Activated CD4-positive, CD25-positive, alpha-beta regulatory T cell treated with anti-CD3 and anti-CD28 coated beads, Interleukin-2, amount 50 U/mL, for 72 hours (primary cell): Measurements from ENCODE around the gene OLA1.

Experiments used
- DNase-seq: peaks from one replicate; pipeline ENCODE4 v3.0.0; 2021

Gene OLA1

DNA sequence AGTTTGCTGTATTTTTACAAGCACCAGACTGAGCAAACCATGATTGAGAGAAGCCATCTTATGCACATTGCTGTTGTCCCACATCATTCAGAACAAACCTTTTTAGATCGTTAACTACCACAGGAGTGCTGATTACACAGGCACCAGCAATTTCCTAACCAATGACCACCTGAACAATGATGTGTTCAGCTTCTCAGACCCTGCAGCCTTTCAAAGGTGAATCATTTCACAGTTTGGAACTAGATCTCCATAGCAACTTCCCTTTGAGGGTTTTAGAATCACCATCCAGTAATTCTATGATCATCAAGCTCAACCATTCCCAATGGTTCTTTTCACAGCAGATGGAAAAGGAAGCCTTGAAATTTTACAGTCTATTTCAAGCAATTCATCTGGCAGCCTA, 71.4 kb downstream of the OLA1 start:
- DNase-seq, result no peak

GRCh38 chr2:174174741-174175140, 73.6 kb downstream of the OLA1 start:
- DNase-seq, result no peak

- no peak for DNase-seq
These were observed 75.5 kb downstream of the OLA1 start for GRCh38 chr2:174172802-174173355.

DNA sequence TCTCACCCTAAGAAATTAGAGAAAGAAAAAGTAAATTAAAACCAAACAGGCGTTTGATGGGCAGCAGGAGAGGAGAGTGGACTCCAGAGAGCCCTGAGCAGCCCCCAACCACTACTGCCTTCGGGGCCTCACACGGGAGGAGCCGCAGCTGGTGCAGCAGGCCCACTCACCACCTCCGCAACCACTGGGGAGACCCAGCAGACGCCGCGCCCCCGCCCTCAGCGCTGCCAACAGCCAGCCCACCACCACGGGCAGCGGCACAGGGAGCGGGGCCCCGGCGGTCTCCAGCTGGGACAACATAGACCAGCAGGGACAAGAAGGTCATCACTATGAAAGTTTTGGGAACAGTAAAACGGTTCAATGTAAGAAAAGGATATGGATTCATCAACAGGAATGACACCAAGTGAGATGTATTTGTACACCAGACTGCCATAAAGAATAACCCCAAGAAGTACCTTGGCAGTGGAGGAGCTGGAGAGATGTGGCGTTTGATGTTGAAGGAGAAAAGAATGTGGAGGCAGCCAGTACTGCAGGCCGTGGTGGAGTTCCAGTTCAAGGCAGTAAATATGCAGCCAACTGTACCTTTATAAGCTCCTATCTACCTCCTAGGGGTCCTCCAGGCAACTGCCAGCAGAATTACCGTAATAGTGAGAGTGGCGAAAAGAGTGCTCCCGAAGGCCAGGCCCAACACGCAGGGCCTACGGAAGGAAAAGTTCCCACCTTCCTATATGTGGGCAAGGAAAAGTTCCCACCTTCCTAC, 76.5 kb downstream of the OLA1 start:
- DNase-seq, result no peak

- DNase-seq, result no peak
These were observed 79.0 kb downstream of the OLA1 start for GRCh38 chr2:174169372-174169771.

DNA sequence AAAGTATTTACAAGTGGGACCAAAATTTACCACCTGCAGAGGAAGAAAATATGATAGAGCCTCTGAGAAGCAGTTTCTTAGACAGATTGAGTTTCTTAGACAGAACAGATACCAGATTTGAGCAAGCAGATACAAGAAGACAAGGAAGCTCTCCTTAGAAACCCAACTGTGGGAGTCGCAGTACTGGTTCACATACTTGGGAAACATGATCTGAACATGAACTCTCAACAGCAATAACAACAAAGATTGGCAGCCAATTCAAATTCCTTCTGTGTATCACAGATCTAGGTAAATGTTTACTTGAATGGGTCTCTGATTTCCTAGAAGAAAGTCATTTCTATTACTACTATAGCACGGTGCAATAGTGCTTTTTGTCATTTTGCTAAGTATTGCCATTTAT, 82.1 kb downstream of the OLA1 start:
- DNase-seq, result no peak

- no peak for DNase-seq
These were observed 86.8 kb downstream of the OLA1 start for GRCh38 chr2:174161490-174161889.

DNA sequence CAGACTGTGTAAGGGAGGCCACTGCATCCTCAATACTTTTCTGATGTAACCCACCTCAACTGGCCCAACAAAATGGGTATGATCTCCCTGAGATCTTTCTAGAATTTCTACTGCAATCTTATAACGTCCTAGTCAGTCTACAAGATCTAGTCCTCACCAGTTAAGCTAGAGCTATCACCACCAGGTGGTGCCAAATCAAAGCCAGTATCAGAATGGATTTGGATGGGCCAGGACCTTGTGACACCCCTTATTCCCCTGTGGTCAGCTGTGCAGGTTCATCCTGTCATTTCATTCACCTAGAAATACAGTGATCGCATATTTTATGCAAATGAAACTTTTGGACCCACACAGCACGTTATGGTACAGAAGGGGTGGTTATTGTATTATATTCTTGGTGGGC, 90.3 kb downstream of the OLA1 start:
- DNase-seq, result no peak

DNA sequence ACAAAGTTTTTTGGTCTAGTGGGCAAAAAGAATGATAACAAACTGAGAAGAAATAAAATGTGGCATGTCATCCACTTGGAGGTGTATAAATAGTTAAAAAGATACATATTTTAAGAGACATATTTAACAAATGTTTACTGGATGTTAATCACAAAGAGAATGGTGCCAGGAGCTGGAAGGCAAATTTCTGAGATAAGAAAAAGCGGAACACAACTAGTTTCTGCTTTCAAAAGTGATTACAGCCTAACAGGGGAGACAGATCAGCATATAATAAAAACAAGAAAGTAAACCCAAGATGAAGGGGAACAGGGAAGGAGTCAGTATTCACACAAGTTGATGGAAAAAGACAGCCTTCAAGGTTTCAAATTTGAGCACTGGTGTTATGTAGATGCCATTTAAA, 91.3 kb downstream of the OLA1 start:
- no peak for DNase-seq

- DNase-seq, result no peak
These were observed 94.3 kb downstream of the OLA1 start for GRCh38 chr2:174153757-174154680.

GRCh38 chr2:174149530-174149929, 98.8 kb downstream of the OLA1 start:
- no peak for DNase-seq

- no peak for DNase-seq
These were observed 99.5 kb downstream of the OLA1 start for GRCh38 chr2:174148833-174149232.

- DNase-seq, result no peak
These were observed 102.5 kb downstream of the OLA1 start for GRCh38 chr2:174145827-174146226.

GRCh38 chr2:174142290-174142689, 106.0 kb downstream of the OLA1 start:
- DNase-seq, result no peak

DNA sequence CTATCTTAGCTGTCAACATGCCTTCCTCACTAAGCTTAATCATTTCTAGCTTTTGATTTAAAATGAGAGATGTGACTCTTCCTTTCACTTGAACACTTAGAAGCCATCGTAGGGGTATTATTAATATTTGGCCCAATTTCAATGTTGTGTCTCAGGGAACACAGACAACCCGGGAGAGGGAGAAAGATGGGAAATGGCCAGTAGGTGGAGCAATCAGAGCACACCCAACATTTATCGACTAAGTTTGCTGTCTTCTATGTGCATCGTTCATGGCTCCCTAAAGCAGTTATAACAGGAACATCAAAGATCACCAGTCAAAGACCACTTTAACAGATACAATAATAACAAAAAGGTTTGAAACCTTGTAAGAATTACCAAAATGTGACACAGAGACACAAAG, 110.2 kb downstream of the OLA1 start:
- no peak for DNase-seq

- no peak for DNase-seq
These were observed 112.4 kb downstream of the OLA1 start for GRCh38 chr2:174135981-174136380.

GRCh38 chr2:174125090-174125489, 123.2 kb downstream of the OLA1 start:
- DNase-seq, result no peak

DNA sequence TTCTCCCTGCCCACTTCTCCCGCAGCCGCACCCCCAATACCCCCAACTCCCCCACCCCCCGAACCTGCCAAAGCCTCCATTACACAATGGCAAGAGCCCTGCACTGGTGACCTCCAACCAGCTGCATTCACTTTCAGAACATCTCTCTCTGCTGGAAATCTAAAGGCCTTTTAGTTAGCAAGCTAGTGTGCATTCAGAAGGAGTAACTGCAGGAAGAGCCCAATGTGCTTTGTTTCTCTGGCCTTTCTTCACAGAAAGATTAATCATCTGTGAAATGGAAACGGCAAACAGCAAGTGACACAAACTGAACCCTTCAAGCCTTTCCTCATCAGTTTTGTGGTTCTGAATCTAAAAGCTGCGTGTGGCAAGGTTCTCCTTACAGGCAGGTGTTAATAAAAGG, 124.2 kb downstream of the OLA1 start:
- DNase-seq, result no peak

DNA sequence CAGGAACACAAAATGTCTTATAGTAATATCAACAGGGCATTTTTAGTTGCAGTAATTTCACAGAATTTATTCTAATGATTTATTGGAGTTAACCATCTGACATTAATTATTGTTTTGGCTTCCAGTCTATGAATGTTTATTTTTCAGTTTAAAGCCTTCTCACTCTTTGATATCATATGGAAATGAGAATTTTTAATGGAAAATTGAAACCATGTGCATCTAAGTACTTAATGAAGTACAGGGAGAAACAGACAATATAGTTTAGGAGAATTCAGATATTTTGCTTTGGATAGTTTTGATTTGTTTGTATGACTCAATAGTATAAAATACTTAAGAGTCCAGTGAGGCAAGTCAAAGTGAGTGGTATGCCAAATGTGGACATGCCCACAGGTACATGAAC, 126.1 kb downstream of the OLA1 start:
- no peak for DNase-seq

DNA sequence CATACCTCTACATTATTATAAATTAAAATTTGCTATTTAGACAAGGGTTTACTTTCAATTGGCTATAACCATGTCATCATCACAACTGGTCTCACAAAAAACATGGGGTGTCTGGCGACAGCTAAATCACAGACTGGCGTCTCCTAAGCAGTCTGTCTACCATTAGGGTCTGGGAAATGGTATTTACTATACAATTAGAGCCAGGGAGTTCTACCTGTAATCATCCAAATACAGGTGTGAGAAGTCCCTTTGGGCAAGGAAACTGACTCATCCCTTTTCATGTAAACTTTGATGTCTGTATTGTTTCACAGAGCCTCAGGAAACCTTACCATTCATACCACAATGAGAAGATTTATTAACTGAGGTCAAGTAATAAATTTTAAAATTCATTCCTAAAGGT, 126.7 kb downstream of the OLA1 start:
- DNase-seq, result no peak

DNA sequence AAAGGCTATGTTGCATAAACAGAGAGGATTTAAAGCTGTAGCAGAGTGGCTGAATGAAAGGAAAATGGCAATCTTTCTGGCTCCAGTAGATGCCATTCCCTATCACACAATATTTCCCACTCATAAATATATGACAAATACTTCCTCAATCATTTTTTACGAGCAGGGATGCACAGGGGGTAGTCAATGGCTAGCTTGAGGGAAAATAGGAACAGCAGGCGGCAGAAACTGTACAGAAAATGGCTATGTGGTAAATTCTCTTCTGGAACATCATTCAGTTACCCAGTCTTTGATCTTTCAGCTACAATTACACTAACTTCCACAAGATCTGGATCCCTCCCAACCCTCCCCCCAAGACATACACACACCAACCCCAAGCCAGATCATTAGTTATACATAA, 127.2 kb downstream of the OLA1 start:
- DNase-seq, result no peak

DNA sequence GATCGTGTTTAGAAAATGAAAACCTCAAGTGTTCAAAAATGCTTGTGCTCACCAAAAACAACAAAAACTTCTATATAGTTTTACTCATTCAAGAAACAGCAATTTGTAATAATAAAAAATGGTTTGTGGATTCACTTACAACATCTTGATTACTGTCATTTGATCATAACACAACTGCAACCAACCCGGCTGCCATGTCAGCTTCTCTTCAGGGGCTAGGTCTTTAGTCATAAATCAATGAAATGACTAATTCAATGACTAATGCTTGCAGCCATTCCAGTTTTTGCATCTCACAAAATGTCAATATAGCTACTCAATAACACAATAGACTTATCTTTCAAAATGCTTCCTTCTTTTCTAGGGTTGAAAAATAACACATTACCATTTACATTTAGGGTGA, 128.0 kb downstream of the OLA1 start:
- DNase-seq, result no peak

GRCh38 chr2:174117951-174118930, 130.1 kb downstream of the OLA1 start:
- DNase-seq, result no peak
